ENCODE data around the gene NAXE. TPM values are rescaled to one million over a fixed set of nuclear protein-coding genes. Genes with fewer than 3 reads are reported as not detected.

NAXE gene
- total RNA-seq, 1 donor from 2014 or later: 44.5 TPM

GRCh38 chr1:156547982-156548381 lies 43.6 kb upstream of the NAXE start:
- H3K27me3 Mint-ChIP-seq (ENCODE audit: unreplicated experiment): peaks cover 6% of the 10 kb centered on the region
- H3K27ac Mint-ChIP-seq (ENCODE audit: unreplicated experiment): no peak overlapping the region
- H3K36me3 Mint-ChIP-seq (ENCODE audit: unreplicated experiment): no peaks in the 10 kb centered on the region
- no peak for DNase-seq
- no peaks in the 10 kb centered on the region for H3K4me1 Mint-ChIP-seq (ENCODE audit: low read depth, unreplicated experiment)
- H3K4me3 Mint-ChIP-seq (ENCODE audit: unreplicated experiment): no peak overlapping the region
- H3K9me3 Mint-ChIP-seq (ENCODE audit: unreplicated experiment): peaks cover 6% of the 10 kb centered on the region
- TF ChIP-seq CTCF (IDR thresholded peaks at IDR 0.05; ENCODE audit: partially characterized antibody, unreplicated experiment): no peak

GRCh38 chr1:156549390-156549789 lies 42.2 kb upstream of the NAXE start:
- H3K4me1 Mint-ChIP-seq (ENCODE audit: low read depth, unreplicated experiment): no peaks in the 10 kb centered on the region
- no peak overlapping the region for H3K4me3 Mint-ChIP-seq (ENCODE audit: unreplicated experiment)
- peaks cover 4% of the 10 kb centered on the region for H3K36me3 Mint-ChIP-seq (ENCODE audit: unreplicated experiment)
- H3K9me3 Mint-ChIP-seq (ENCODE audit: unreplicated experiment): peaks cover 8% of the 10 kb centered on the region
- H3K27me3 Mint-ChIP-seq (ENCODE audit: unreplicated experiment): peaks cover 6% of the 10 kb centered on the region
- DNase-seq: no peak
- no peak overlapping the region for H3K27ac Mint-ChIP-seq (ENCODE audit: unreplicated experiment)
- TF ChIP-seq CTCF (IDR thresholded peaks at IDR 0.05; ENCODE audit: partially characterized antibody, unreplicated experiment): no peak

- H3K27me3 Mint-ChIP-seq (ENCODE audit: unreplicated experiment): peaks cover 6% of the 10 kb centered on the region
- no peak for DNase-seq
- no peak overlapping the region for H3K4me3 Mint-ChIP-seq (ENCODE audit: unreplicated experiment)
- peaks cover 4% of the 10 kb centered on the region for H3K36me3 Mint-ChIP-seq (ENCODE audit: unreplicated experiment)
- no peak overlapping the region for H3K27ac Mint-ChIP-seq (ENCODE audit: unreplicated experiment)
- H3K9me3 Mint-ChIP-seq (ENCODE audit: unreplicated experiment): peaks cover 8% of the 10 kb centered on the region
- no peaks in the 10 kb centered on the region for H3K4me1 Mint-ChIP-seq (ENCODE audit: low read depth, unreplicated experiment)
- TF ChIP-seq CTCF (IDR thresholded peaks at IDR 0.05; ENCODE audit: partially characterized antibody, unreplicated experiment): no peak
Measured at GRCh38 chr1:156549831-156550230, 41.7 kb upstream of the NAXE start.

GRCh38 chr1:156550346-156550745 lies 41.2 kb upstream of the NAXE start:
- H3K36me3 Mint-ChIP-seq (ENCODE audit: unreplicated experiment): peaks cover 4% of the 10 kb centered on the region
- peaks cover 8% of the 10 kb centered on the region for H3K9me3 Mint-ChIP-seq (ENCODE audit: unreplicated experiment)
- H3K4me3 Mint-ChIP-seq (ENCODE audit: unreplicated experiment): no peak overlapping the region
- no peaks in the 10 kb centered on the region for H3K4me1 Mint-ChIP-seq (ENCODE audit: low read depth, unreplicated experiment)
- peaks cover 6% of the 10 kb centered on the region for H3K27me3 Mint-ChIP-seq (ENCODE audit: unreplicated experiment)
- DNase-seq: no peak
- no peak for TF ChIP-seq CTCF (IDR thresholded peaks at IDR 0.05; ENCODE audit: partially characterized antibody, unreplicated experiment)
- H3K27ac Mint-ChIP-seq (ENCODE audit: unreplicated experiment): no peak overlapping the region

GRCh38 chr1:156551066-156551643 lies 40.4 kb upstream of the NAXE start:
- no peak for TF ChIP-seq CTCF (IDR thresholded peaks at IDR 0.05; ENCODE audit: partially characterized antibody, unreplicated experiment)

More at GRCh38 chr1:156551066-156551643, 40.4 kb upstream of the NAXE start:
- no peaks in the 10 kb centered on the region for H3K4me1 Mint-ChIP-seq (ENCODE audit: low read depth, unreplicated experiment)
- peaks cover 8% of the 10 kb centered on the region for H3K9me3 Mint-ChIP-seq (ENCODE audit: unreplicated experiment)
- no peak for DNase-seq
- H3K27ac Mint-ChIP-seq (ENCODE audit: unreplicated experiment): no peak overlapping the region
- H3K4me3 Mint-ChIP-seq (ENCODE audit: unreplicated experiment): no peak overlapping the region
- H3K36me3 Mint-ChIP-seq (ENCODE audit: unreplicated experiment): peaks cover 4% of the 10 kb centered on the region
- peaks cover 6% of the 10 kb centered on the region for H3K27me3 Mint-ChIP-seq (ENCODE audit: unreplicated experiment)
